HCT116 (cell line): ENCODE data around the gene MYL3. TPM values are rescaled to one million over a fixed set of nuclear protein-coding genes. Genes with fewer than 3 reads are reported as not detected.

Experiments used
- ATAC-seq: fragments of 200-7000 bp; cut with Tn5 transposase; 2 replicates; pipeline ENCODE4 v1.9.1; 2020; ENCODE audit warnings: mild to moderate bottlenecking, moderate library complexity
- BruUV-seq: library from RNA; stranded (reverse); fragments of 400-500 nt; replicated peaks from 2 replicates; lab custom pipeline; 2021; lab: Mats Ljungman, UMichigan
- CTCF ChIA-PET: fragments of 300-600 bp; sonication (Branson Sonifier 250); formaldehyde crosslinking; loops from one replicate; lab custom pipeline; 2021; ENCODE audit warnings: antibody characterized with exemption; lab: Charles Lee
- POLR2A ChIA-PET: fragments of 300-600, 350-600 bp; sonication (Branson Sonifier 250); formaldehyde crosslinking; loops from one replicate; lab custom pipeline; 2021; ENCODE audit warnings: antibody characterized with exemption; lab: Charles Lee
- RAD21 ChIA-PET, 2 experiments: fragments of 300-600 bp; sonication (Branson Sonifier 250); formaldehyde crosslinking; loops; one replicate each; lab custom pipeline; 2023; ENCODE audit warnings: low total read pairs in 2 of 2; ENCODE audit not compliant: uncharacterized antibody in 2 of 2, unreplicated experiment in 2 of 2, low non-redundant PET in 1 of 2; lab: Charles Lee
- DNase-seq: peaks from one replicate; pipeline ENCODE4 v3.0.0-alpha.2; 2010; ENCODE audit warnings: low read depth, low spot score
- H2AFZ ChIP-seq: fragments of 200-600 bp; shearing (Covaris generic), sonication (generic); 2 replicates; pipeline ENCODE4 v1.6.1; 2017; ENCODE audit warnings: low read depth, mixed run types, mixed read lengths, antibody characterized with exemption, low read length; ENCODE audit not compliant: poor library complexity, severe bottlenecking
- H3K27ac ChIP-seq: 2 replicates; pipeline ENCODE4 v1.5.1; 2012; ENCODE audit warnings: low read depth, low read length
- H3K27me3 ChIP-seq: fragments of 200-600 bp; sonication (generic); 2 replicates; pipeline ENCODE4 v1.6.1; 2016; ENCODE audit warnings: mixed run types, low read length, mixed read lengths; ENCODE audit not compliant: insufficient read depth
- H3K36me3 ChIP-seq, 2 experiments: fragments of 200-500 bp in 1 of 2; fragments of 200-600 bp in 1 of 2; sonication (Bioruptor generic) in 1 of 2; sonication (generic) in 1 of 2; 2 replicates each; pipeline versions ENCODE4 v1.5.1 to v1.6.1; 2014 to 2016; ENCODE audit warnings: low read length in 2 of 2, inconsistent platforms in 1 of 2, mixed read lengths in 1 of 2, mixed run types in 1 of 2; ENCODE audit not compliant: insufficient read depth in 2 of 2, control insufficient read depth in 1 of 2
- H3K4me1 ChIP-seq, 2 experiments: fragments of 200-600 bp in 1 of 2; sonication (generic) in 1 of 2; 2 replicates each; pipeline versions ENCODE4 v1.5.1 to v1.6.1; 2012 to 2017; ENCODE audit warnings: low read length in 2 of 2, inconsistent platforms in 1 of 2, mild to moderate bottlenecking in 1 of 2, mixed read lengths in 1 of 2, mixed run types in 1 of 2, moderate library complexity in 1 of 2; ENCODE audit not compliant: insufficient read depth in 2 of 2, control insufficient read depth in 1 of 2
- H3K4me2 ChIP-seq: fragments of 200-600 bp; sonication (generic); 2 replicates; pipeline ENCODE4 v1.6.1; 2017; ENCODE audit warnings: mixed run types, low read length, mixed read lengths
- H3K4me3 ChIP-seq, 2 experiments: fragments of 200-600 bp in 1 of 2; sonication (generic) in 1 of 2; replicated peaks in 1 of 2; 2 replicates each; pipeline ENCODE4 v1.5.1; 2011 to 2016; ENCODE audit warnings: low read length in 2 of 2, control low read depth in 1 of 2, low read depth in 1 of 2, mild to moderate bottlenecking in 1 of 2, mixed read lengths in 1 of 2, mixed run types in 1 of 2
- H3K79me2 ChIP-seq: fragments of 200-600 bp; sonication (generic); 2 replicates; pipeline ENCODE4 v1.6.1; 2017; ENCODE audit warnings: mild to moderate bottlenecking, mixed run types, low read length, moderate library complexity, mixed read lengths; ENCODE audit not compliant: insufficient read depth
- H3K9ac ChIP-seq: fragments of 200-600 bp; sonication (generic); 2 replicates; pipeline ENCODE4 v1.6.1; 2016; ENCODE audit warnings: low read length, mixed read lengths
- H3K9me2 ChIP-seq: fragments of 200-600 bp; sonication (generic), shearing (Covaris generic); 2 replicates; pipeline ENCODE4 v1.6.1; 2017; ENCODE audit warnings: mixed run types, mild to moderate bottlenecking, moderate library complexity; ENCODE audit not compliant: insufficient read depth
- H3K9me3 ChIP-seq, 2 experiments: fragments of 200-500 bp in 1 of 2; fragments of 200-600 bp in 1 of 2; sonication (Bioruptor generic) in 1 of 2; sonication (generic) in 1 of 2; 2 replicates each; pipeline ENCODE4 v1.6.1; 2014 to 2017; ENCODE audit warnings: low read length in 2 of 2, mixed read lengths in 2 of 2, inconsistent platforms in 1 of 2, low read depth in 1 of 2, mild to moderate bottlenecking in 1 of 2, mixed run types in 1 of 2, moderate library complexity in 1 of 2; ENCODE audit not compliant: control insufficient read depth in 1 of 2, insufficient read depth in 1 of 2
- H4K20me1 ChIP-seq: fragments of 200-600 bp; sonication (generic), shearing (Covaris generic); 2 replicates; pipeline ENCODE4 v1.6.1; 2017; ENCODE audit warnings: mixed run types, mild to moderate bottlenecking, moderate library complexity; ENCODE audit not compliant: insufficient read depth
- ATF3 ChIP-seq: IDR thresholded peaks from 2 replicates; pipeline ENCODE4 v1.6.1; 2012
- CBX3 ChIP-seq: IDR thresholded peaks from 2 replicates; pipeline ENCODE4 v1.6.1; 2012; ENCODE audit warnings: low read depth
- CEBPB ChIP-seq: IDR thresholded peaks from 2 replicates; pipeline ENCODE4 v1.6.1; 2012; ENCODE audit warnings: low read depth
- CTCF ChIP-seq, 3 experiments: fragments of 200-600 bp in 1 of 3; sonication (generic) in 1 of 3; IDR thresholded peaks in 2 of 3; conservative IDR thresholded peaks in 1 of 3; 2 replicates each; pipeline ENCODE4 v1.5.1; 2012 to 2017; ENCODE audit warnings: low read depth in 2 of 3, low read length in 2 of 3, antibody characterized with exemption in 1 of 3, borderline replicate concordance in 1 of 3, control low read depth in 1 of 3, mild to moderate bottlenecking in 1 of 3, mixed read lengths in 1 of 3, mixed run types in 1 of 3, moderate library complexity in 1 of 3; ENCODE audit not compliant: insufficient read depth in 1 of 3
- EGR1 ChIP-seq: IDR thresholded peaks from 2 replicates; pipeline ENCODE4 v1.6.1; 2012; ENCODE audit warnings: low read depth
- ELF1 ChIP-seq: IDR thresholded peaks from 2 replicates; pipeline ENCODE4 v1.6.1; 2012; ENCODE audit warnings: low read depth, borderline replicate concordance
- EZH2 ChIP-seq: fragments of 200-600 bp; sonication (generic); IDR thresholded peaks from 2 replicates; pipeline ENCODE4 v1.6.1; 2017; ENCODE audit warnings: antibody characterized with exemption, mixed run types
- EZH2phosphoT487 ChIP-seq: fragments of 200-600 bp; IDR thresholded peaks from 2 replicates; pipeline ENCODE4 v1.6.1; 2018; ENCODE audit warnings: antibody characterized with exemption, borderline replicate concordance
- JUND ChIP-seq: IDR thresholded peaks from 2 replicates; pipeline ENCODE4 v1.6.1; 2012
- MAX ChIP-seq: IDR thresholded peaks from 2 replicates; pipeline ENCODE4 v1.6.1; 2012
- POLR2A ChIP-seq: IDR thresholded peaks from 2 replicates; pipeline ENCODE4 v1.7.0; 2011; ENCODE audit warnings: borderline replicate concordance; ENCODE audit not compliant: insufficient read depth, insufficient read length; ENCODE audit errors: extremely low read depth
- POLR2AphosphoS5 ChIP-seq: IDR thresholded peaks from 2 replicates; pipeline ENCODE4 v1.6.1; 2011; ENCODE audit warnings: mild to moderate bottlenecking, low read depth, low read length, moderate library complexity
- RAD21 ChIP-seq: IDR thresholded peaks from 2 replicates; pipeline ENCODE4 v1.6.1; 2012; ENCODE audit warnings: low read depth, mild to moderate bottlenecking
- REST ChIP-seq: IDR thresholded peaks from 2 replicates; pipeline ENCODE4 v1.6.1; 2012; ENCODE audit warnings: low read depth
- SIN3A ChIP-seq: IDR thresholded peaks from 2 replicates; pipeline ENCODE4 v1.6.1; 2012; ENCODE audit warnings: low read depth
- SP1 ChIP-seq: IDR thresholded peaks from 2 replicates; pipeline ENCODE4 v1.6.1; 2012; ENCODE audit warnings: low read depth
- SRF ChIP-seq: IDR thresholded peaks from 2 replicates; pipeline ENCODE4 v1.6.1; 2012; ENCODE audit warnings: low read depth
- TCF7L2 ChIP-seq: IDR thresholded peaks from 2 replicates; pipeline ENCODE4 v1.7.0; 2011; ENCODE audit warnings: borderline replicate concordance, inconsistent platforms; ENCODE audit not compliant: insufficient read depth, insufficient read length; ENCODE audit errors: extremely low read depth
- ZFX ChIP-seq: fragments of 450-650 bp; IDR thresholded peaks from 2 replicates; pipeline ENCODE4 v1.6.1; 2017
- ZNF274 ChIP-seq: fragments of 200-500 bp; sonication (Bioruptor generic); IDR thresholded peaks from 2 replicates; pipeline ENCODE4 v1.6.1; 2014; ENCODE audit warnings: mild to moderate bottlenecking, low read depth, low read length, inconsistent platforms
- intact Hi-C: fragments of 100-400 bp; cut with micrococcal nuclease; formaldehyde crosslinking; loops from 2 replicates; pipeline ENCODE4 v1.10.0; 2022
- total RNA-seq: library from RNA; stranded (reverse); gene quantifications from one replicate; pipeline ENCODE4 v1.2.1, GENCODE V29; 2021; ENCODE audit not compliant: unreplicated experiment

Gene MYL3
- total RNA-seq, 1 experiment from 2014 or later = not detected

GRCh38 chr3:46859001-46859710 lies 4.1 kb downstream of the MYL3 start:
- H2AFZ ChIP-seq = no peak overlapping the region
- BruUV-seq = no TSS peak
- intact Hi-C loops = no loop called here
- no peaks in the 10 kb centered on the region for H3K79me2 ChIP-seq
- no peak overlapping the region for H3K27ac ChIP-seq
- no peaks in the 10 kb centered on the region for H3K9me2 ChIP-seq
- no peaks in the 10 kb centered on the region for H4K20me1 ChIP-seq
- DNase-seq (no peak), ATAC-seq (no peak)
- TF ChIP-seq ZFX = no peak
- no peak for TF ChIP-seq CBX3
- TF ChIP-seq REST = no peak
- no peak for TF ChIP-seq POLR2A
- TF ChIP-seq EZH2phosphoT487 = no peak
- TF ChIP-seq TCF7L2 = no peak
- no peak for TF ChIP-seq RAD21
- no peak for TF ChIP-seq EGR1
- TF ChIP-seq SP1 = no peak
- no peak for TF ChIP-seq CTCF (IDR thresholded peaks at IDR 0.05 in 2 of 3, conservative IDR thresholded peaks at IDR 0.05 in 1 of 3; ENCODE audit: borderline replicate concordance in 1 of 3, insufficient read depth in 1 of 3, low read depth in 2 of 3, low read length in 2 of 3)
- no peak for TF ChIP-seq SIN3A
- no peak for TF ChIP-seq SRF
- no peak for TF ChIP-seq ZNF274
- TF ChIP-seq POLR2AphosphoS5 = no peak
- no peak for TF ChIP-seq MAX
- no peak for TF ChIP-seq ELF1
- no peak for TF ChIP-seq EZH2
- no peak for TF ChIP-seq ATF3
- TF ChIP-seq JUND = no peak
- TF ChIP-seq CEBPB = no peak
- H3K4me1 ChIP-seq = no peaks in the 10 kb centered on the region
- no peaks in the 10 kb centered on the region for H3K27me3 ChIP-seq
- ChIA-PET POLR2A (no interaction called here), CTCF (interaction anchor here (0.7 to 0.8 kb wide), 2 partner anchors 10 to 166 kb away, joined by 3 read pairs; partner anchors contain the start of gene ALS2CL), RAD21 (no interaction called here)
- H3K4me3 ChIP-seq = no peak overlapping the region
- no peaks in the 10 kb centered on the region for H3K36me3 ChIP-seq
- no peak overlapping the region for H3K4me2 ChIP-seq
- no peak overlapping the region for H3K9ac ChIP-seq
- no peaks in the 10 kb centered on the region for H3K9me3 ChIP-seq
